ENCODE measurements around the gene TENM4.
A peak's percentile ranks its signal among the peaks of the same experiment; 100 is the strongest.

The TENM4 gene

DNA sequence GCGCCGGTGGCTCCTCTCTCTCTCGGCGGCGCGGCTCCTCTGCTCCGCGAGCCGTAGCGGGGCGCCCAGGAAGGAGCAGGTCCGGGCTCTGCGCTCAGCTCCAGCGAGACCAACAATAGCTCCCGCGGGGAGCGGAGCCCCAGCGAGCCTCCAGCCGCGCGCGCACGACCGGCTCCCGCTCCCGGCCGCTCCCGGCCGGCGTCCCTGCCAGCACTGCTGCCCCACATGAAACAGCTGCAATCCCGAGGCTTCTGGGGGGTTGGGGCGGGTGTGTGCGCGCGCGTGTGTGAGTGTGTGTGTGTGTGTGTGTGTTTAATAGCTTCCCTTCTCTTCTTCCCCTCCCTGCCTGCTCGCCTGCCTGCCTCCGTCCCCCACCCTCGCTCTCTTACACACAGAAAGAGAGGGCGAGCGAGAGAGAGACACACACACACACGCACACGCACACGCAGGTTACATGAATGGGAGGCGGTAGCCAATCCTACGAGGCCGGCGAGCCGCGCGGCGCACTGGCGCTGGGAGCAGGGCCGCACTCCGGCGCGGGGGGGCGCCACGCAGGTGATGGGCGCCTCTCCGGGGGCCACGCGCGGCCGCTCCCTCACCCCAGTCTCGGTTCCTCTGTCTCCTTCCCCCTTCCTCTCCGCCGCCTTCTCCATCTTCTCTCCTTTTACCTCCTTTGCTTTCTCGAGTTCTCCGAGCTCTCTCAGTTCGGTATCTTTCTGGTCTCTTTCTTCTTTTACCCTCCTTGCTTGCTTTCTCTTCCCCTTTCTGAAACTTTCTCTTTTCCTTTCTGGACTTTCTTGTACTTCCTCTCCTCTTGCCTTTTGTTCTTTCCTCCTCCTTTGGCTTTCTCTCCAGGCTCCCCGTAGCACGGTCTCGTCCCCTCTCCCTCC lies at the start of gene TENM4:
Gene TENM4 (minus strand): TSS at position 460 of the 890 bp plus-strand sequence. CDS start 371,086 bp downstream, outside the sequence.
- no peak for DNase-seq

DNA sequence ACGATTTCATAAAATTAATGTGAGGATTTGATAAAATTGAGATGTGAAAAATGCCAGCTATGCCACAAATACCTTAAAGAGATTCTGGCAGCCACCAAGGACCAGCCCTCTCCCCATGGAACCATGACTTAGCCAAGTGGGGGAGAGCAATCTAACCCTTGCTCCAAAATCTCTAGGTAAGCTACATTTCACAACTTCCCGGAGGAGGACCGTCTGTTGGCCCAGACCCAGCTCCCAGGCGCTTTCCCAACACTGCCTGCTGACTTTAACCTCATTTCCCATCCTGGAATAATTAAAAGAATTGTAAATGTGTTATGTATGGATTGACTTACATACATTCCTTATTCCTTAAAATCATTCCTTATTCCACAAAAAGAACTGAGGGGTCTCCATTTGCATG lies 47.5 kb upstream of the TENM4 start:
- DNase-seq: no peak

DNA sequence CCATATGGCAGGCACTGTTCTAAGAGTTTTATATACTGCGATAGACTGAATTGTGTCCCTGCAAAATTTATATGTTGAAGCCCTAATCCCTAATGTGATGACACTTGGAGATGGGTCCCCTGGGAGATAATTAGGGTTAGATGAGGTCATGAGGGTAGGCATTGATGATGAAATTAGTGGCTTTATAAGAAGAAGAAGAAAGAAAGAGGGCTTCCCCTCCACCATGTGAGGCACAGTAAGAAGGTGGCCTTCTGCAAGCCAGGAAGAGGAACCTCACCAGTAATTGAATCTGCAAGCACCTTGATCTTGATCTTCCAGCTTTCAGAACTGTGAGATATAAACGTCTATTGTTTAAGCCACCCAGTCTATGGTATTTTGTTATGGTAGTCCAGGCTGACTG lies 46.6 kb upstream of the TENM4 start:
- DNase-seq: no peak

DNA sequence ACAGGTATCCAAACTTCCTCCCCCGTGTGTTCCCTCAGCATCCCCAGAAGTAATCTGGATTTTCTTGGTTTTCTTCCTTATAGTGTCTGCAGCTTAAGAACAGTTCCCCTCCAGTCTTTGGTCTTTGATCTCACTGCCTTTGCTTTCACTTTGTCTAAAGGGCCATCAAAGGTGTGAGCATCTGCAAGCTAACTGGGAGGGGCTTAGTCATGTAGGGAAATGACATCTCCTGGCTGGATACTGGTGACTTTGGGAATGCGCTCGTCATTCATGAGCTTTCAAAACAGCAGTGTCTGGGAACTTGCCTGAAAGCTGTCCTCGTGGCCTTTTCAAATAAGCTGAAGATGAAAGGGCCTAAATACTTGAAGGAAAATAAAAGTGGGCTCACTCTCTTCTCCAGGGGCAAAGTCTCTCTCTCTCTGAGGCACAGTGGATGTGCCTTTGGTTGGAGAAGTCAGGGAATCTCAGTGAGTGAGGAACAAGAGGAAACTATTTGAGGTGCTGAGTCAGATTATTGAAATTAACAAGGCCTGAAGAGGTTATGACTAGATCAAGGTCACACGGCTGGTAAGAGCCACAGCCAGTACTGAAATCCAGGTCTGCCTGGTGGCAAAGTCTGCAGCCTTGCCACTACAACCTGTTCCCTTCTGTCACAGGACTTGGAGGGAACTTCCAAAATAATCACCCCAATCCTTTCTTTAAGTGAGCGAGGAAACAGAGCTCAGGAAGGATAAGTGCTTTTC lies 45.6 kb upstream of the TENM4 start:
- no peak for DNase-seq

DNA sequence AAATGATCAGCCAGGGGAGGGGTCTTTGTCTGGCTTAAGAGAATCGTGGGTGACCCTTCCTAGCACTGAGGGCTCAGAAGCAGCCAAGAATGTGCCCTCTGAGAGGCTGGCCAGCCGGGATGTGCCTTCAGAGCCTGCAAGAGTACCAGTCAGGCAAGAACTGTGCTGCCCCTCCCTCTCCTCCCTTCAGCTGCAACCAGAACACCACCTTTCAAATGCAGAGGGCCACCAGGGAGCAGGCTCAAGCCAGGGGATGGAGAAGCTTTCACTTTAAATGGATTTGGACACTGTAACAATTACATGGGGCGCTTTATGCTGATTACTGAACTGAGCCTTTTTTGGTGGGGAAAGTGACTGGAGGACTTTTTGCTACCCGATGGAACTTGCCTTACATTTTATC lies 44.9 kb upstream of the TENM4 start:
- DNase-seq: no peak

DNA sequence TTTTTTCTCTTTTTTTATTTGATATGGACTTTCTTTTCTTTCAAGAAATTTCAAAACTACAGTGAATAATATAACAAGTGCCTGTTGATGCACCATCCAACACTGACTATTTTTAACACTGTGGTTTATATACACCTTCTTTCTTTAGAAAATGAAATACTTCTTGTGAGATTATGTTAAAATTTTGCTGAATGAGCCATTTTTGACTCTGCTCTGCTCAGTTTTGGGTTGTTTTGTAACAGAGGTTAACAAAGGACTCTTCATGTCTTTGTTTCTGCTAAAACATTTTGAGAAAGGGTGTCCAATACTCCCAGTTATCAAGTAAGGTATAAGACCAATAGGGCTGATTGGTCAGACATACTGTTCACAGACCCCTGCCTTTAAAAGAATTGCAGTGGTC lies 44.0 kb upstream of the TENM4 start:
- no peak for DNase-seq

DNA sequence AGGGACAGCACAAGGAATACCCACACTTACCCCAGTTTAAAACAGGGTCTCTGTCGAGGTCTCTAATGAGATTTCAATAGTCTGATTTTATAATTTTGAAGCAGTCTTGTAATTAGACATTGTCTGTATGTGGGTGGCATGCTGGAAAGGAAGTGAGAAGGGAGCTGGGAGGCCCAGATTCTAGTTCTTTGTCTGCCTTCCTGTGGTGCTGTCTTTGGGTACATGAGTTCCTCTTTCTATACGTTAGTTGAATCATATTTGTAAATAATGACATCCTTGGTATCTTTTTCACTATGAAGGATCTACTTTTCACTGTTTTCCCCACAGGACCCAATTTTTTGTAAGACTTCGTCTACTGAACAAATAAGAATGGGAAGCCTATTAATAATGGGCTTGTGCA lies 42.0 kb upstream of the TENM4 start:
- peak in 1 of 2 donors; percentile 75 for DNase-seq

DNA sequence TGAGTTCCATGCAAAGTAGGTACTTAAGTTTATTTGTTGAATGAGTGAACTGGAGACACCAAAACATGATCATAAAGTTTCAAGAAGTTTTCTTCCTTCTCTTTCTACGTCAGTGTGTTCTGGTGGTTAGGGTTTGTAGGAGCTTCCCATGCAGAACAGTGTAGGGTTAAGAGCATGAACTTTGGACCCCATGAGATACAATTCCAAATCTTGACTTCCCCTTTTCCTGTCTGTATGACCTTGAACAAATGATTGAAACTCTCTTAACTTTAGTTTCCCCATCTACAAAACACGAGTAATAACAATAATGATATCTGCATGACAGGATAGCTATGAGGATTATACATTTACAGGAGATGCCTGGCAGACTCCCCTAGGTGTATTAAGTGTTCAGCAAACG lies 41.0 kb upstream of the TENM4 start:
- DNase-seq: no peak

DNA sequence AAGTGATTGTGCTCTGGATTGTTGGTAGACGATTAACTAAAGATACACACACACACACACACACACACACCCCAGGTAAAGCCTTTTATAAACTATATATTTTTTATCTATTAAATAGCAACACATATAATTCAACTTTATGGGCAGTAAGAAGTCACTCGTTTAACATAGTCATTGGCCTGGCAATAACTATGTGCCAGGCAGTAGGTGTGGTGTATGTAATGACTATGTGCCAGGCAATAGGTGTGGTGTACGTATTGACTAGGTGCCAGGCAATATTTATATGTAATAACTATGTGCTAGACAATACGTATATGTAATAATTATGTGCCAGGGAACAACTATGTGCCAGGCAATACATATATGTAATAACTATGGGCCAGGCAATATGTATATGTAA lies 40.0 kb upstream of the TENM4 start:
- no peak for DNase-seq

DNA sequence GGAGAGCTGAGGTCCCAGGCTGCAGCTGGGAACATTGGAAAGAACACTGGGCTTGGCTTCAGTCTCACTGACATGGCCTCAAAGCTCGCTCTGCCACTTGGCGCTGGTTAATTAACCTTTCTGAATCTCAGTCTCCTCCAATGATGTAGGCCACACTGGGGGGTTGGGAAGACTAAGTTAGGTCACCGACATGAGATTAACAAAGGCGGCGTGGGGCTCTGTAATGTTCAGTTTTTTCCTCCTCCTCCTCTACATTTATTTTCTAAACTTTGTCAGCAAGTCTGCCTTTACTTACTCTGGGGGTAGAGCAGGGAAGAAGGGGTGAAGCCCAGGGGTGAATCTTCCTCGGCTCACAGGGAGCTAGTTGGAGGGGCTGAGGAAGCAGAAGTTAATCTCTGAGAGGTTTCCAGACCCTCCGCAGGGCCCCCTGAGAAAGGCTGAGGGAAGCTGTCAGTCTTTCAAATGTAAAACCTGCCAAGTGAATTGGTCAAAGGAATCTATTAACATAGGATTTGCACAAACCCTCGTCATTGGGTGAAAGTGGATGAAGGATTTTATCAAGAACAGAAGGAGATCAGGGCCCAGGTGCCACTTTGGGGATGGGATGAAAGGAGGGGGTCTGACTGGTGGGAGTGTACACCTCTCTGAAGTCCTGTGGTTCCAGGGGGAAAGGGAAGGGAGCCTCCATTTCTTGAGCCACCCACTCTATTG lies 32.1 kb upstream of the TENM4 start:
- DNase-seq: no peak

DNA sequence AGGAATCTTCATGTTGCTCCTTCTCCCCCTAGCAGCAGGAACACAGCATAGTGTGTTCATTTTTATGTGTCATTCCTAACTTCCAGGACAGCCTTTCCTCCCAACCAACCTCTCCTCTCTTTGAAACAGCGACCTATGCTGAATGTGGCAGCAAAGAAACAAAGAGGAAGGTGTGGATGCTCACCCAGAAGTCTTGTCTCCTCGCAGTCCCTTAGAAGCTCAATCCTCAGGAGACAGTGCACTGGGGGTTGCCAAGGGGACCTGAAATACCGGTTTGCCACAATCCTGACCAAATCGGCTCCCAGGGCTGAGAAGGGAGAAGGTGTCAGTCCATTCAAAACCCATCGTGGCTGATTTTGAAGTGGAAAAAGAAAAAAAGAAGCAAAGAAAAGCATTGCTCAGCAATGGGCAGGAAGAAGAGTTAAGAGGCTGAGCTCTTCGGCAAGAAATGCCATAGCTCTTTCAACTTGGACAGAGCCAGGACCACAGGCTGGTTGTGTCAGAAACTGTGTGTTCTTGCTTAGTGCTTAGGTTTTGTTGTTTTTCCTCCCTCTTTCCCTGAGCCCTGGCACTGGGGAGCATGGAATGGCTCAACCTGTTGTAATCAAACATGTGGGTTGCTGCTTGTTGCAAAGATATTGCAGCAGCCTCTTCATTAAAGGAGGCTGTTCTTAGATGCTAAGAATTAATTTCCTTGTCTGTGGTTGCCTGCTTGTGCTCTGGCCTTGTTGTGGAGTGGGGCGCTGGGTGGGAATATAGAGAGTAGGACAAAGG lies 30.4 kb upstream of the TENM4 start:
- DNase-seq: no peak

DNA sequence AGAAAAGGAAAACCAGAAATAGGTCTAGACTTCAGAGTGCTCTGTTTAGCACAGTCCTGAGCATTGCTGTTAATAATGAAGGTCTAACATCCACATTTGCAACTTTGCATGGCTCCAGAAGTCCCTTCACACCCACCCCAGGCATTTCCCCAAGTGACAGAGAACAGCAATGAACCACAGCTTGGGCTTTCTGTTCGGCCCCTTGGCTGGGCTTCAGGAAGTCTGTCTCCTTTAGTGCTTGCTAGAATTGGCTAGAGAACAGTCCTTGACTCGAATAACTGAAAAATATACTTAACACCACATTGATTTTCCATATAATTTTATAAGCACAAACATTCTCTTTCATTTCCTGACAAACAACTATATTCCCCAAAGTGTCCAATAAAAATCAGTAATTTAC lies 29.3 kb upstream of the TENM4 start:
- no peak for DNase-seq

DNA sequence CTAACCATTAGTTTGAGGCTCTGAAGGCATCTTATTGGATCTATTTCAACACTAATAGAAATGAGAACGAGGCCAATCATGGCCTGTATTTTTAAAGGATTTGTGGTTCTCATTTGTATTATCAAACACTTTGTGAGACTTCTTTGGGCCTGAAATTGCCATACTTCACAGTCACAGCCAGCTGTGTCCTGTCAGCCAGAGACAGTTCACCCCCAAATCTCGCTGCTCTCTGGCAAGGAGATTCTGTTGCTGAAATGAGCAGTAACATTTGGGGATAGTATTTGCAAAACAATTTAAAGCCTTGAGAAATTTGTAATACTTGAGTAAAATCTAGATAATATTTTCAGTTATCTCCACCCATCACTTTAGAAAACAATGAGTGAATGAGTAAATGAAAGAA lies 26.9 kb upstream of the TENM4 start:
- DNase-seq: no peak

DNA sequence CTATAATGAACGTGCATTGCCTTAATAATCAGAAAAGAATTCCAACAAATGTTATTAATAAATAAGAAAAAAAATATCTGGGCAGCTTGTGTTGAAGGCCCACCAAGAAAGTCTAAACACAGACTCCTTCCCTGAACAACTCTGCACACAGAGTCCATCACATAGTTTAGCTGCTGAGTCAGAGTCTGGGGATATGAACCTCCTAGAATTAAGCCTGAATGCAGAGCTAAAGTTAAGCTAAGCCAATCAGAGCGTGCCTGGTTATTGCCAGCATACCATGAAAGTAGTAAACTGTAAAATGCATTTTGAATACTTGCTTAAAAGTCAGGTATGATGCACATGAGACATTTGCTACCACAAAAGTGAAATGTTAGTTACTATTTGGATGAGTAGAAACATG lies 25.6 kb upstream of the TENM4 start:
- no peak for DNase-seq

DNA sequence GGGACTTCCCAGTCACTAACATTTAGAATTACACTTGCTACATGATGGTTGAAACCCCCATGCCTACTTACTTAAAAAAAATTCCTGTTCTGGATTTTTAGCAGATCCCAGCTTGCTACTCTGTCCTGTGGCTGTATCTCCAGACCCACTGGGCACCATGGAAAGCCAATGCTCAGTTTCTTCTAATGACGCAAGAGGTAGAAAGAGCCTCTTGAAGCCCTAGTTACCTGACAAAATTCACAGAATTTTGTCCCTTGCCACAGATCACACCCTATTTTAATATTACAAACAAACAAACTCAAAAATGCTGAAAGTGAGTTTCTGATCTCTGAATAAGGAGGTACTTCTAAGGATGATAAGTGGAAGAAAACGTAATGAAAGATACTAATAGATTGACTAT lies 24.3 kb upstream of the TENM4 start:
- no peak for DNase-seq

DNA sequence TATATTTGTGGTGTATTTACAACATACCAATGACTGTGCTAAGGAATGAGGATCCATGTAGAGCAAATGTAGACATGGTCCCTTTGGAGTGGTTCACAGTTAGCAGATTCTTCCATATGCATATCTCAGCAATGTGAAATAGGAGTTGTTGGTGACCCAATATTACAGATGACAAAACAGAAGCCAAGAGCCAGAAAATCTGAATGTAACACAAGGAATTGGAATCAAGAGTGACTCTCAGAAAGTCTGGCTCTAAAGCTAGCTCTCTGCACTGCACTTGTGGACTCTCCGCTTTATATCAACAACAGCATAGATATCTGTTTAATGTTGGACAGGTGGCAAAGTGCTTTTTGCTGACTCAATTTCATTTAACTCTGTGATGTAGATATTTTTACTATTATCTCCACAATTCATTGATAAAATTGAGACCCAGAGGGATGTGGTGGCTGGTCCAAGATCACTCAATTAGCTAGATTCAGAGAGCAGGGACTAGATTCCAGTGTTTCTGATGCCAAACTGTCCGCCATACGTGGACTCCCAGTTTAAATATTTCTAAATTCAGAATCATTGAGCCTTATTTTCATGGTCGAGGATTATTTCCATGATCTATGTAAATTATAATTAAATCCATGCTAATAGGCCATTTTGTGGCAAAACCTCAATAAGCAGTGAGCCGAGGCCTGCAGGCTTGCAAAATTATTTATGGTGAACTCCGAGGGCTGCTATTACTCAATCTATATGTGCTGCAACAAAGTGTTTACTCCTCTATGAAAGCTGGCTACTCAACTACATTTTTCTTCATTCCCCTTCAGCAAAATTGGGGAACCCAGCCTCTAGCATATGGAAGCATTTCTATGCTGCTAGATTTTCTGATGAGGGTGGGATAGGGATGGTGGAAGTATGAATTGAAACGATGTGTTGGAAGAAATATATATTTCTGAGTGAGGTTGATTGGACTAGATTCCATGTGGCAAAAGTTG lies 21.1 kb upstream of the TENM4 start:
- DNase-seq: no peak

DNA sequence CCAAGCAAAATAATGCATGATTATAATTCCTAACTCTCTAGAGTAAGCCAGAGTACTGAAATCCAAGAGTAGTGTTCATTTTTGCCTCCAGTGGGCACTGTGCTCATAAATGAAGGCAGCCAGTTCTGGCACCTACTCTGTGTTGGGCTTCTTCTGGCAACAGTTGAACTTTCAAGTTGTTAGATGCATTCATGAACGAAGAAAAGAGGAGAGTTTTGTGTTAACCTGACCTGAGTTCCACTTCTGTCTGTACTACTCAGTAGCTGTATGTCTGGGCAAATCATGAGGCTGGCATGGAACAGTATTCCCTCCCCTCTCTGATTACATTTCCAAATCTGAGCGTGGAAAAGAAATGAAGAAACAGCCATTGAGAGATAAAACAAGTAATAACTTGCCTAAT lies 20.3 kb upstream of the TENM4 start:
- no peak for DNase-seq

DNA sequence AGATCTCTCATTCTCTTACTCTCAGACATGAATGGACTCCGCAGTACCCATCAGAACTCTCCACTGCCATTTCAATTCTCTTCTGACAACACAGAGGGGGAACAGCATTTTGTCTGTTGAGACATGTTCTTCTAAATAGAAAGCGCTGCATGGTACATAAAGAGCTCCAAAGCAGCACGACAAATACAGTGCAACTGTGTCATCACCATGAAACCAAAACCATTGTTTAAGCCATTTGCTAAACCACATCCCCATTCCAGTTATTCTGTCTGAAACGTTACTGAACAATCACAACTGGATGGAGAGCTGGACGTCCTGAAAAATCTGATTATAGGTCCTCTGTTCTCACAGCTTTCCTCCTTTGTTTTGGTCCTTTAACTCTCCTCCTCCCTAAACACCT lies 17.9 kb upstream of the TENM4 start:
- no peak for DNase-seq

DNA sequence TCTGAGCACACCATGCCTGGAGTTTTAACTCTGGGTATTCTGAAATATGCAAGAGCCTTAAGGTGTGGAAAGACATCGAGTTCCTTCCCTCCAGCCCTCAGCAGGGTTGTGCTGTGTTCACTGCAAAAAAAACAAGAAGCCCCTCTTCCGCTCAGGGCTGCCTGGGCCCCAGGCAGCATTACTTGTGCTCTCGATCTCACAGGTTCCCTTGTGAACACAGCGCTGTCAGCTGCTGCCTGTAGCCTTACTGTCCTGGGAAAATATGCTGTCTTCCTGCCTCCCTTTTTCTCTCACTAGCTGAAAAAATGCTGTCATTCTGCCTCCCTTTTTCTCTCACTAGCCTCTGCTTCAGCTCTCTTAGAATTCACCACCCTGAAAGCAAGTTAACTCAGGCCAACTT lies 15.7 kb upstream of the TENM4 start:
- no peak for DNase-seq

DNA sequence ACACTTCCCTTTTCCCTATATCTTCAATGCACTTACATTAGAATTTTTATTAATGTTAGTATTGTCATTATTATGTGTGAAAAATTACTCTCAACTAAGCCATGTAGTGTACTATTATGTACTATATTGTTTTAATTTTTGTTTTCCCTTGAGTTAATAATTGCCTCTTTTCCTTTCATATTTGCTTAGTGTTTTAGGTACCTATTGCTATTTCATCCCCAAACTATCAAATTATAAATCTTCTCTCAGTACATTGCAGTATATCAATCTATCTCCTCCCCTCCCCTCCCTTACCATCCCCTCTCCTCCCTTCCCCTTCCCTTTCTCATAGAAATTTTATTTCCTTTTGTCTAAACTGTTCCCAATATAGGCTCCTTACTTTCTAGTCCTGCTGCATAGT lies 12.8 kb upstream of the TENM4 start:
- DNase-seq: no peak

DNA sequence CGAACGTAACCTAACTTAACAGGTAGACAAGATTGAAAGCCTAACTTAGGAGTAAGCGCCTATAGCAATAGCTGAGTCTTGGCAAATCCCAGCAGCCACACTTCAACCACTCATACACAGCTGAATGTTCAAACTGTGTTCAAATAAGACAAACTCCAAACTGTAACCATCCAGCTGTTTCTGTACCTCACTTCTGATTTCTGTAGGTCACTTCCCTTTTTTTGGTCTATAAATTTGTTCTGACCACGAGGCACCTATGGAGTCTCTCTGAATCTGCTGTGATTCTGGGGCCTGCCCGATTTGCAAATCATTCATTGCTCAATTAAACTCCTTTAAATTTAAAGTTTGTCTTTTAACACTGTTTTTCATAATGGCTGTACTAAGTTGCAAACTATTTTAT lies 8.2 kb upstream of the TENM4 start:
- no peak for DNase-seq

Measured in bone marrow (tissue), 2 donors.